ENCODE data around the gene ELAC1. TPM values are rescaled to one million over a fixed set of nuclear protein-coding genes. Genes with fewer than 3 reads are reported as not detected.
"Not testable (repeated sequence)": the region's sequence is repeated elsewhere in the genome, so short reads cannot be mapped to it uniquely, and the experiment has no call there.

Gene ELAC1
- total RNA-seq, 1 experiment from 2014 or later = 8.2 TPM

DNA sequence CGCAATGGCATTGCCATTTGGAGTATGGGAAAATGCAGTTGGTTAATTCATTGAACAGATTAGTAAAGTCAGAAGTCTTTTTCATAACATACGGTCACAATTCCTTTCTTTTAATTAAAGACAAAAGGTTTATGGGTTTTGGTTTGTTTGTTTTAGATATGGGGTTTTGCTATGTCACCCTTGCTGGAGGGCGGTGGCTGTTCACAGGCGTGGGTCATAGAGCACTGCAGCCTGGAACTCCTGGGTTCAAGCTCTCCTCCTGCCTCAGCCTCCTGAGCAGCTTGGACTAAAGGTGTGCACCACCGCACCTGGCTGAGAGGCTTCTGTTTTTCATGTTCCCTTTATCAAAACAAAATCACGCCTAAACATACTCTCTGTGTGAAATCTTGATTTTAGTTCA, 18.7 kb upstream of the ELAC1 start:
- Histone ChIP-seq H3K27me3 (replicated peaks) (no peaks in the 10 kb centered on the region), H3K9me3 (replicated peaks) (no peaks in the 10 kb centered on the region), H3K4me3 (no peak overlapping the region), H3K36me3 (no peaks in the 10 kb centered on the region), H3K4me1 (replicated peaks) (no peaks in the 10 kb centered on the region), H3K27ac (no peak overlapping the region)
- no peak for DNase-seq (ENCODE audit: low read depth in 1 of 2, low spot score in 2 of 2)

DNA sequence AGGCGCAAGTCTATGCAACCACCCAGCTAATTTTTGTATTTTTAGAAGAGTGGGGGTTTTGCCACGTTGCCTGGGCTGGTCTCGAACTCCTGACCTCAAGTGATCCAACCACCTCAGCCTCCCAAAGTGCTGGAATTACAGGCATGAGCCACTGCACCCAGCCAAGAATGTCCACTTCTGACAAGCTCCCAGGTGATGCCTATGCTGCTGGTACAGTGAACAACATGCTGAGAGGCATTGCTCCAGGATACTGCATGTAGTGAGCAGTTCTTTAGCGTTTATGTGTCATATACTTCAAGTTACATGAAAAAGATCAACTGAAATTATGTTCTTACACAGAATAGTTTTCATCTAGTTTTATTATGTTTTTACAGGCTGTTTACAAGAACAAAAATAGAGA, 17.2 kb upstream of the ELAC1 start:
- Histone ChIP-seq H3K27me3 (replicated peaks) (no peaks in the 10 kb centered on the region), H3K4me3 (no peak overlapping the region), H3K36me3 (no peaks in the 10 kb centered on the region), H3K27ac (no peak overlapping the region), H3K9me3 (replicated peaks) (no peaks in the 10 kb centered on the region), H3K4me1 (replicated peaks) (no peaks in the 10 kb centered on the region)
- DNase-seq (ENCODE audit: low read depth in 1 of 2, low spot score in 2 of 2) = no peak

DNA sequence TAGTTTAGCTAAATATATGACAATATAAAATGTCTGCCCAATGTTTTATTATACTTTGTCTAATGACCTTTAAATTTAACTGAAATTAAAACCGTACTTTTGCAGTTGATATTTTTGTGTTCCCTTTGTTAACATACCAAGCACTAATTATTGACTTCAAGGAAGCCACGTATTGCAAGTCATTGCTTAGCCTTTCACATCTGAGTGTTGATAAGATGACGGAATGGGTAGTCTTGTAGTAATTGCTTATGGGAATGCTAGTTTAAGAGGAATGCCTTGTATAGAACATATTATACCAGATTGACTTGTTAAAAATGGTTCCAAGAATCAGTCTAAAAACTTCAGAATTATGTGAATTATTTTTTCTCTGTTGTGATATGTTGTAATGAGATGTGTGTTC, 14.0 kb upstream of the ELAC1 start:
- H3K36me3 ChIP-seq = no peaks in the 10 kb centered on the region
- H3K9me3 ChIP-seq (replicated peaks) = no peaks in the 10 kb centered on the region

DNA sequence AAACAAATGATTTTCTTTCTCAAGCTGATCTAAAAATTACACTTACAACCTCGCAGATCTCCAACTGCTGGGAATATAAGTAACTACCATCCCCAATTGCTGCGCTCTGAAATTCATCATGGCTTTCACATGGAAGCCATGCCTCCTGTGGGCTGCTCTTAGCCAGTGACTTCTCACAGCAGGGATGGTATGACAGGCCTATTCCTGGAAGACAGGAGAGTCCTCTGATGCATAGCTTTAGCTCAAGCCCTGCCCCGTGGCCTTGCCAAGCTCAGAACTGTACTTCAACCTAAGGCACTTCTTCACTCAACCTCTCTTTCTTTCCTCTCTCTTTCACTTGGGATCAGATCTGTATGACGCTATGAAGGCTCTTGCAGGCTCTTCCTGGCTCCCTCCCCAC, 12.6 kb upstream of the ELAC1 start:
- no peaks in the 10 kb centered on the region for H3K27me3 ChIP-seq (replicated peaks)
- H3K4me3 ChIP-seq = no peak overlapping the region
- H3K9me3 ChIP-seq (replicated peaks) = no peaks in the 10 kb centered on the region
- no peaks in the 10 kb centered on the region for H3K4me1 ChIP-seq (replicated peaks)
- no peak overlapping the region for H3K27ac ChIP-seq
- DNase-seq (ENCODE audit: low read depth in 1 of 2, low spot score in 2 of 2) = no peak
- no peaks in the 10 kb centered on the region for H3K36me3 ChIP-seq

More for the DNA sequence above, 14.0 kb upstream of the ELAC1 start:
- no peaks in the 10 kb centered on the region for H3K4me1 ChIP-seq (replicated peaks)
- H3K27me3 ChIP-seq (replicated peaks) = no peaks in the 10 kb centered on the region
- no peak overlapping the region for H3K4me3 ChIP-seq
- DNase-seq (ENCODE audit: low read depth in 1 of 2, low spot score in 2 of 2) = no peak
- H3K27ac ChIP-seq = no peak overlapping the region

DNA sequence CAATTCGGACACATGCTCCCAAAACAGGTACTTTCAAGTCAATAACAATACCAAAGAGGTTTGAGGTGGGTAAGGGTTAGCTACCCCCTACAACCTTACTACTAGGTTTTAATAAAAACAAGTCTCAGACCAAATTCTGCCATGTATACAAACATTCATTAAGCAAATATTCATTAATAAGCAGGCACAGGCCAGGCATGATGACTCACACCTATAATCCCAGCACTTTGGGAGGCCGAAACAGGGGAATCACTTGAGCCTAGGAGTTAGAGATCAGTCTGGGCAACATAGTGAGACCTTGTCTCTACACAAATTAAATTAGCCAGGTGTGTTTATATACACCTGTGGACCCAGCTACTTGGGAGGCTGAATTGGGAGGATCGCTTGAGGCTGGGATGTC, 11.7 kb upstream of the ELAC1 start:
- no peaks in the 10 kb centered on the region for H3K9me3 ChIP-seq (replicated peaks)
- H3K36me3 ChIP-seq = no peaks in the 10 kb centered on the region
- no peaks in the 10 kb centered on the region for H3K27me3 ChIP-seq (replicated peaks)
- no peak for DNase-seq (ENCODE audit: low read depth in 1 of 2, low spot score in 2 of 2)
- no peak overlapping the region for H3K27ac ChIP-seq
- no peaks in the 10 kb centered on the region for H3K4me1 ChIP-seq (replicated peaks)
- H3K4me3 ChIP-seq = no peak overlapping the region

DNA sequence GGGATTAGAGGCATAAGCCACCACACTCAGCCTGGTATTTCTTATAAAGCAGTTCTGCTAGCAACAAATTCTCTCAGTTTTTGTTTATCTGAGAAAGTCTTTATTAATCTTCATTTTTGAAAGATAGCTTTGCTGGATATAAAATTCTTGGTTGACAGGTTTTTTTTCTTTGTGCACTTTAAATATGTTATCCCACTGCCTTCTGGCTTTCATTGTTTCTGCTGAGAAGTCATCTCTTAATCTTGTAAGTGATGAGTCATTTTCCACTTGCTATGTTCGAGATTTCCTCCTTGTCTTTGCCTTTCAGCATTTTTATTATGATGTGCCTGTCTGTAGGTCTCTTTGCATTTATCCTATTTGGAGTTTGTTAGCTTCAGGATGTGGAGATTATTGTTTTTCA, 5.9 kb upstream of the ELAC1 start:
- Histone ChIP-seq H3K4me1 (replicated peaks) (no peaks in the 10 kb centered on the region), H3K4me3 (no peak overlapping the region), H3K27me3 (replicated peaks) (no peaks in the 10 kb centered on the region), H3K9me3 (replicated peaks) (peaks cover 17% of the 10 kb centered on the region), H3K27ac (no peak overlapping the region), H3K36me3 (no peaks in the 10 kb centered on the region)
- no peak for DNase-seq (ENCODE audit: low read depth in 1 of 2, low spot score in 2 of 2)

DNA sequence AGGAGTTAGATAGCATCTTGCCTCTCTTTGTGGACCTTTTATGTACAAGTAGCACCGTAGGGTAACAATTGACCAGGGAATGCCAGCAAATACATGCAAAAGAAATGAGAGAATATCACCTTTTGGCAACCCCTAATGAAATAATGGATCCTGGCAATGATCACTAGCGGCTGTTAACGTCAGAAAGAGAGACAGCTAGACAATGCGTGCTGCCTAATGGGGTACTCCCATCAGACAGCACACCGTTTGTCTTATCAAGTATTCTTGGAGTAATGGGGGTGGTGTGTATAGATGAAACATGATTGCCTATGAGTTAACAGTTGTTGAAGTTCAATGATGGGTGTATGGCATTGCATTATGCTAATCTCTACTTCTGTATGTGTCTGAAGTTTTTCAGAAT, 1.6 kb downstream of the ELAC1 start:
- Histone ChIP-seq H3K9me3 (replicated peaks) (no peaks in the 10 kb centered on the region), H3K27me3 (replicated peaks) (no peaks in the 10 kb centered on the region), H3K4me3 (no peak overlapping the region), H3K27ac (no peak overlapping the region), H3K36me3 (peaks cover 13% of the 10 kb centered on the region), H3K4me1 (replicated peaks) (peaks cover 10% of the 10 kb centered on the region)
- no peak for DNase-seq (ENCODE audit: low read depth in 1 of 2, low spot score in 2 of 2)

DNA sequence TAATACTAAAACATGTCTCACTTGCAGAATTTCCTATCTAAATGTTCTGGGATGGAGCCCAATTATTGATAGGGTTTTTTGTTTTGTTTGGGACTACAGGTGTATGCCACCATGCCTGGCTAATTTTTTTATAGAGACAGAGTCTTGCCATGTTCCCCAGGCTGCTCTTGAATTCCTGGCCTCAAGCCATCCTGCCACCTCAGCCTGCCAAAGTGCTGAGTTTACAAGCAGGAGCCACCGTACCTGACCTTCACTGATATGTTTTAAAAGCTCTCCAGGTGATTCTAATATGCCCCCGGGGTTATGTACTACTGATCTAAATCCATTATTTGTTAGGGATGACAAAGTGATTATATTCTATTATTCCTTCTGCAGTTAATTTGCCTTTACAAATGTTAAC, 2.2 kb downstream of the ELAC1 start:
- H3K36me3 ChIP-seq = peaks cover 18% of the 10 kb centered on the region
- no peak for DNase-seq (ENCODE audit: low read depth in 1 of 2, low spot score in 2 of 2)
- no peaks in the 10 kb centered on the region for H3K9me3 ChIP-seq (replicated peaks)
- H3K27me3 ChIP-seq (replicated peaks) = no peaks in the 10 kb centered on the region
- H3K4me1 ChIP-seq (replicated peaks) = peaks cover 10% of the 10 kb centered on the region
- no peak overlapping the region for H3K27ac ChIP-seq
- no peak overlapping the region for H3K4me3 ChIP-seq

DNA sequence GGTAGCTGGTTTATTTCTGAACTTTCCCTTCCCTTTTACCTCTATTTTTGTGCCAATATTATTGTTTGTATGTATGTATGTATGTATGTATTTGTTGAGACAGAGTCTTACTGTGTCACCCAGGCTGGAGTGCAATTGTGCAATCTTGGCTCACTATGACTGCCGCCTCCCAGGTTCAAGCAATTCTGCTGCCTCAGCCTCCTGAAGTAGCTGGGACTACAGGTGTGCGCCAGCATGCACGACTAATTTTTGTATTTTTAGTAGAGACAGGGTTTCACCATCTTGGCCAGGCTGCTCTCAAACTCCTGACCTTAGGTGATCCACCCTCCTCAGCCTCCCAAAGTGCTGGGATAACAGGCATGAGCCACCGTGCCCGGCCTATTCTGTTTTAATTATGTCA, 4.6 kb downstream of the ELAC1 start:
- not testable (repeated sequence) for H3K4me1 ChIP-seq (replicated peaks); H3K9me3 ChIP-seq (replicated peaks); DNase-seq (ENCODE audit: low read depth in 1 of 2, low spot score in 2 of 2); H3K27me3 ChIP-seq (replicated peaks); H3K4me3 ChIP-seq; H3K27ac ChIP-seq
- peaks cover 41% of the 10 kb centered on the region for H3K36me3 ChIP-seq

DNA sequence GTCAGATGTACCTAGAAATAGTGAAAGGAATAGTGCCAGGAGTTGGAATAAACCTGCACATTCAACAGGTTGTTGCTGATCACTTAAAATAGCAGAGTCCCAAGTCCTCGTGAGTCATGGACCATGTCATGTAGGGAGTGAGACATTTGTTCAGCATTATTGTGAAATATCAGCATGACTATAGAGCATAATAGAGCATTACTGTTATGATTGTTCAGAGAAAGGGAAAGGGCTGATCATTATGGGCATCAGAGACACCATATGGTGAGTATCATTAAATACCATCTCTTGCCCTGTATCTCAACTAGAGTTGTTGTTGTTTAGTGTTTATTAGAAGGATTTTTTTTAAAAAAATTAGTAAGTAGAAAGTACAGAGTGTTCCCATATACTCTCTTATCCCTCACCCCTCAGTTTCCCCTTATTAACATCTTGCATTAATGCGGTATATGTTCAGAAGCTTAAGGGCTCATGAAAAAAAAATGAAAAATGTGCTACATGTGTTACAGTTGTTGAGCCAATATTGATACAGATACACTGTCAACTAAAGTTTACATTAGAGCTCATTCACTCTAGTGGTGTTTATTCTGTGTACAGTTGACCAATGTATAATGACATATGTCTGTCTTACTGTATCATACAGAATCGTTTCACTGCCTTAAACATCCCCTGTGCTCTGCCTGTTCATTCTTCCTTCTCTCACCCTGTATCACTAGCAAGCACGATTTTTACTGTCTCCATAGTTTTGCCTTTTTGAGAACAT, 5.7 kb downstream of the ELAC1 start:
- H3K9me3 ChIP-seq (replicated peaks) = no peaks in the 10 kb centered on the region
- H3K27ac ChIP-seq = no peak overlapping the region
- H3K27me3 ChIP-seq (replicated peaks) = no peaks in the 10 kb centered on the region
- H3K36me3 ChIP-seq = peaks cover 46% of the 10 kb centered on the region
- DNase-seq (ENCODE audit: low read depth in 1 of 2, low spot score in 2 of 2) = no peak
- H3K4me1 ChIP-seq (replicated peaks) = peaks cover 7% of the 10 kb centered on the region; the same call in 1 of the 2 replicates
- no peak overlapping the region for H3K4me3 ChIP-seq

DNA sequence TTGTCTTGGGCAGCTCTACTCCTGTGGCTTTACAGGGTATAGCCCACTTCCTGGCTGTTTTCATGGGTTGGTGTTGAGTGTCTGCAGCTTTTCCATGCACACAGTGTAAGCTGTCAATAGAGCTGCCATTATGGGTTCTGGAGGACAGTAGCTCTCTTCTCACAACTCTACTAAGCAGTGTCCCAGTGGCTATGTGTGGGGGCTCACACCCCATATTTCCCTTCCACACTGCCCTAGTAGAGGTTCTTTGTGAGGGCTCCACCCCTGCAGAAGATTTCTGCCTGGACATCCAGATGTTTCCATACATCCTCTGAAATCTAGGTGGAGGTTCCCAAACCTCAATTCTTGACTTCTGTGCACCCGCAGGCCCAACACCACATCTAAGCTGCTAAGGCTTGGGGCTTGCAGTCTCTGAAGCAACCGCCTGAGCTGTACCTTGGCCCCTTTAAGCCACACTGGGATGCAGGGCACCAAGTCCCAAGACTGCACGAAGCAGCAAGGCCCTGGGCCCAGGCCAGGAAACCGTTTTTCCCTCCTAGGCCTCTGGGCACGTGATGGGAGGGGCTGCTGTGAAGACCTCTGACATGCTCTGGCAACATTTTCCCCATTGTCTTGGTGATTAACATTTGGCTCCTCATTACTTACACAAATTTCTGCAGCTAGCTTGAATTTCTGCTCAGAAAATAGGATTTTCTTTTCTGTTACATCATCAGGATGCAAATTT, 9.4 kb downstream of the ELAC1 start:
- H3K36me3 ChIP-seq = peaks cover 49% of the 10 kb centered on the region
- no peaks in the 10 kb centered on the region for H3K9me3 ChIP-seq (replicated peaks)
- no peak overlapping the region for H3K4me3 ChIP-seq
- no peak for DNase-seq (ENCODE audit: low read depth in 1 of 2, low spot score in 2 of 2)
- H3K27ac ChIP-seq = no peak overlapping the region
- H3K27me3 ChIP-seq (replicated peaks) = no peaks in the 10 kb centered on the region
- H3K4me1 ChIP-seq (replicated peaks) = no peaks in the 10 kb centered on the region

DNA sequence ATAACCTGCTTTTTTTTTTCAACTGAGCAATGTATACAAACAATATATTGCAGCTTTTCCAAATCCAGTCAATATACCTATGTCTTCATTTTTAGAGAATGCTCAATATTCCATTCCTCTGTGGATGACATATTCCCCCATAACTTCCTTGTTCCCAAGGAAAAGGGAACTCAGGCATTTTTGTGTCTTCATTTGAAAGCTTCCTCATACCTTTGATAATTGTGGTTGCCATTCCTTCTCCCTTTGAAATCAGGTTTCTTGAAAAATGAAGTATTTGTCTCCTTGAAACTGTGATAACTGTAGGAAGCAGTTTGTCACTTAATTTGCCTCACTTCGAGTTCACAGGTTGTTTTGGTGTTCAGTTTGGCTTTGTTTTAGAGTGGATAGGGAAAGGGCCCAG, 13.5 kb downstream of the ELAC1 start:
- Histone ChIP-seq H3K4me1 (replicated peaks) (peaks cover 4% of the 10 kb centered on the region; the same call in 1 of the 2 replicates), H3K9me3 (replicated peaks) (no peaks in the 10 kb centered on the region), H3K27ac (no peak overlapping the region), H3K36me3 (peaks cover 33% of the 10 kb centered on the region), H3K27me3 (replicated peaks) (no peaks in the 10 kb centered on the region), H3K4me3 (no peak overlapping the region)
- no peak for DNase-seq (ENCODE audit: low read depth in 1 of 2, low spot score in 2 of 2)

DNA sequence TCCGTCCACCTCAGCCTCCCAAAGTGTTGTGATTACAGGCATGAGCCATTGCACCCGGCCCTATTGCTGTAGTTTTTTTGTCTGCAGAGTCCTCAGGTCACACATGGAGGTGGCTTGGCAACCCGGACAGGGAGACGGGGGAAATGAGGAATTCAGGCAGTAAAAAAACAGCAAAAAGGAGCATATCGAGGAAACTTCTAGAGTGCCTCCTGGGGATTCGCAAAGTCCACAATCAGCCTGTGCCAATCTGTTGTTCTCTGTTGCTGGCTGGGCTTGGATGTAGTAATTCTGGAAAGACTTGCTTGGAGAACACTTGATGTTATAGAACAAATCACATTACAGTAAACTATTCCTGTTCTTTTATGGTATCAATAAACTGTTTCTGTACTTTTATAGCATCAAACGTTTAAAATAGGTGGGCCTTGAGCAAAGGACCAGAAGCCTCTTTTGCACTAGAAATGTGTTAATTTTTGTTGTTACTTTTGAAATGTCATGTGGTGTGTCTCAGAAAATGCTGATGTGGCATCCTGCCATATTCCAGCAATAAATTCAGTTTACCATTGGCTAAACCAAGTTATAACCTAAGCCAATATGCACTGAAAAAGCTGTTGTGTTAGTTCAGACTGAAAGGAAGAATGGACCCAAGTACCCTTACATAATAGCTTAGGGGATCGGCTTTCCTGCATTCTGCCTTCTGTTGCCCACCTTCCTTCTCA, 14.4 kb downstream of the ELAC1 start:
- no peak overlapping the region for H3K4me3 ChIP-seq
- no peak for DNase-seq (ENCODE audit: low read depth in 1 of 2, low spot score in 2 of 2)
- H3K27me3 ChIP-seq (replicated peaks) = no peaks in the 10 kb centered on the region
- H3K4me1 ChIP-seq (replicated peaks) = peaks cover 7% of the 10 kb centered on the region
- H3K9me3 ChIP-seq (replicated peaks) = no peaks in the 10 kb centered on the region
- H3K36me3 ChIP-seq = peaks cover 25% of the 10 kb centered on the region
- H3K27ac ChIP-seq = no peak overlapping the region

DNA sequence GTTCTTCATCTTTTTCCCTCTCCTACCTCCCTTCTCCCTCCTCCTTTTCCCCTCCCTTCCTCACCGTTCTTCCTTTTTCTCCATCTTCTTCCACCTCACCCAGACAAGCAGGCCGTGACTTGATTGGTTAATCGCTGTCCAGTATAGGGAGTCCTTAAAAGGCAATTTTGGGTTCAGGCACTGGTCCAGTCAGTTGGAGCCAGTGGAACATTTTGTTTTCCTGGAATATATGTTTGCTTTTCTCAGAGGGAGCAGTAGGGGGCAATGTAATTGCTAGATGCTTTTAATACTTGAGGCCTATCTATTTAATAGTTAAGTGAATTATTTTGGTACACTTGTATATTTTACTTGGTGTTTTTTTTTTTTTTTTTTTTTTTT, 15.0 kb downstream of the ELAC1 start:
- Histone ChIP-seq H3K27ac (no peak overlapping the region), H3K4me3 (no peak overlapping the region), H3K4me1 (replicated peaks) (peaks cover 7% of the 10 kb centered on the region), H3K36me3 (peaks cover 19% of the 10 kb centered on the region), H3K9me3 (replicated peaks) (no peaks in the 10 kb centered on the region), H3K27me3 (replicated peaks) (no peaks in the 10 kb centered on the region)
- no peak for DNase-seq (ENCODE audit: low read depth in 1 of 2, low spot score in 2 of 2)
